DND-41 (cell line): ENCODE measurements around the gene ULK2.

Experiments
- EZH2 ChIP-seq: IDR thresholded peaks from 3 replicates; pipeline ENCODE4 v1.6.1; 2012; ENCODE audit warnings: borderline replicate concordance, low read depth, mild to moderate bottlenecking, moderate library complexity, low read length, inconsistent platforms; ENCODE audit not compliant: severe bottlenecking
- TF ChIP-seq, protein P1 (sequence below): IDR thresholded peaks from 2 replicates; pipeline ENCODE4 v1.5.1; 2012; ENCODE audit warnings: borderline replicate concordance, low read length, moderate library complexity, mild to moderate bottlenecking; ENCODE audit not compliant: poor library complexity, severe bottlenecking; ENCODE audit errors: extremely low read depth

DNA sequence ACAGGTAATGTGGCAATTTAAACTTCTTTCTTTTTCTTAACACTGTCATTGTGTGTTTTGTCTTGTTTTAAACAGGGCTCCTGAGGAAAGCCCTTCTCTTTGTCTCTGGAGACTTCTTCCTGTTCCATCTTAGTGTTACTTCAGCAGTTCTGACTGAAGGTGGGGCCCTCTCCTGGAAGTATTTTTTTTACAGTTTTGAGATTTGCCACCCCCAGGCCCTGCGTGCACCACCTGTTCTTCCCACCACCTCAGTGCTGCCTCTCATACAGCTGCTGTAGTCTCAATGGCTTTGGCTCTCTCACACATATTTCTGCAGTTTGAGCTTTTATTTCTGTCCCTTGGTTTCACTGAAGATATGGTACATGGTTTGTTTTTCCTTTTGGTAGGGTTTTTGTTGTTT, 67.2 kb downstream of the ULK2 start:
- TF ChIP-seq, protein P1, sequence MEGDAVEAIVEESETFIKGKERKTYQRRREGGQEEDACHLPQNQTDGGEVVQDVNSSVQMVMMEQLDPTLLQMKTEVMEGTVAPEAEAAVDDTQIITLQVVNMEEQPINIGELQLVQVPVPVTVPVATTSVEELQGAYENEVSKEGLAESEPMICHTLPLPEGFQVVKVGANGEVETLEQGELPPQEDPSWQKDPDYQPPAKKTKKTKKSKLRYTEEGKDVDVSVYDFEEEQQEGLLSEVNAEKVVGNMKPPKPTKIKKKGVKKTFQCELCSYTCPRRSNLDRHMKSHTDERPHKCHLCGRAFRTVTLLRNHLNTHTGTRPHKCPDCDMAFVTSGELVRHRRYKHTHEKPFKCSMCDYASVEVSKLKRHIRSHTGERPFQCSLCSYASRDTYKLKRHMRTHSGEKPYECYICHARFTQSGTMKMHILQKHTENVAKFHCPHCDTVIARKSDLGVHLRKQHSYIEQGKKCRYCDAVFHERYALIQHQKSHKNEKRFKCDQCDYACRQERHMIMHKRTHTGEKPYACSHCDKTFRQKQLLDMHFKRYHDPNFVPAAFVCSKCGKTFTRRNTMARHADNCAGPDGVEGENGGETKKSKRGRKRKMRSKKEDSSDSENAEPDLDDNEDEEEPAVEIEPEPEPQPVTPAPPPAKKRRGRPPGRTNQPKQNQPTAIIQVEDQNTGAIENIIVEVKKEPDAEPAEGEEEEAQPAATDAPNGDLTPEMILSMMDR = no peak
- no peak for TF ChIP-seq EZH2
